Measurements from ENCODE around the gene KRT15. TPM values are rescaled to one million over a fixed set of nuclear protein-coding genes. Genes with fewer than 3 reads are reported as not detected.

The KRT15 gene
- total and polyA plus RNA-seq, 9 of the 15 experiments (the other 6 are each of a cell fraction or from before 2014, with no cell fraction given) = 0.28 to 4.4 (median 0.56) TPM

- in situ Hi-C loops (cut with MboI) (no loop called here), intact Hi-C loops (cut with micrococcal nuclease) (no loop called here)
- Histone ChIP-seq H3K9me1 (ENCODE audit: control insufficient read depth, insufficient read depth, low read length) (no peaks in the 10 kb centered on the region), H3K27me3 (ENCODE audit: control insufficient read depth in 2 of 2, insufficient read depth in 2 of 2, low read length in 2 of 2) (peaks cover 31 to 70% of the 10 kb centered on the region in 2 experiments), H4K20me1 (replicated peaks; ENCODE audit: control insufficient read depth, insufficient read depth, low read length) (no peaks in the 10 kb centered on the region), H3K27ac (ENCODE audit: extremely low read depth, low read depth, low read length) (no peak overlapping the region), H3K4me2 (ENCODE audit: insufficient read depth, low read length) (no peak overlapping the region), H2AFZ (ENCODE audit: low read depth, low read length) (no peak overlapping the region), H3K9me3 (replicated peaks; ENCODE audit: control insufficient read depth, insufficient read depth, low read depth, low read length) (no peaks in the 10 kb centered on the region), H3K9ac (ENCODE audit: insufficient read depth in 1 of 2, low read depth in 2 of 2, low read length in 2 of 2) (no peak overlapping the region), H3K4me1 (replicated peaks in 1 of 2; ENCODE audit: control insufficient read depth in 2 of 2, insufficient read depth in 2 of 2, low read length in 2 of 2) (peaks cover 0 to 2% of the 10 kb centered on the region in 2 experiments; a peak in 1 of 5 replicates), H3K4me3 (no peak overlapping the region), H3K79me2 (ENCODE audit: control insufficient read depth, insufficient read depth, low read length) (no peaks in the 10 kb centered on the region), H3K36me3 (ENCODE audit: control insufficient read depth, insufficient read depth, low read length) (no peaks in the 10 kb centered on the region)
- TF ChIP-seq SNRNP70 (optimal IDR thresholded peaks at IDR 0.05; ENCODE audit: low read depth, low read length) (no peak), HIVEP1 (CRISPR knock-in tag; IDR thresholded peaks at IDR 0.05) (no peak), ZNF644 (tag; IDR thresholded peaks at IDR 0.05; ENCODE audit: low read depth) (no peak), HMG20B (CRISPR knock-in tag; IDR thresholded peaks at IDR 0.05) (no peak), HDAC3 (IDR thresholded peaks at IDR 0.05; ENCODE audit: borderline replicate concordance, partially characterized antibody) (no peak), HEY1 (CRISPR knock-in tag; IDR thresholded peaks at IDR 0.05; ENCODE audit: borderline replicate concordance) (no peak), ZFP91 (CRISPR knock-in tag; IDR thresholded peaks at IDR 0.05) (no peak), RUNX1 (IDR thresholded peaks at IDR 0.05; ENCODE audit: low read depth) (no peak)
- ATAC-seq = no peak
- no peak for FAIRE-seq
- DNase-seq (ENCODE audit: extremely low read depth in 1 of 4, low spot score in 3 of 4) = no peak
- WGBS (ENCODE audit: insufficient coverage, low coverage, missing lambda C conversion rate) = 2% methylated on average over 8 of the region's 8 CpGs
- ChIA-PET CTCF (ENCODE audit: low intra/inter-chr PET ratio) (no interaction called here), POLR2A (interaction anchor here (0.6 to 1.3 kb wide), 3 partner anchors 21 to 149 kb away, joined by 3 to 4 read pairs (median 3); no protein-coding TSS in a partner anchor)
- BruUV-seq (replicated peaks) = no TSS peak
Observed at GRCh38 chr17:41463746-41464145, 54.9 kb downstream of the KRT15 start.

Small RNA genes lying within 50 kb of the gene (microRNA-seq; reads per million reads assigned to microRNA genes)
- not detected for gene MIR6510 (ENCODE audit: borderline microRNAs expressed)

Small RNA genes lying within 50 kb of the gene (small RNA-seq; reads per million reads assigned to genes)
- 0.29 reads per million for gene RNU2-32P

Other genes with a start within 250 kb of the KRT15 start
Only the 7 nearest of the 22 such genes appear.
- gene KRT32, start 51.5 kb downstream of the KRT15 start, total RNA-seq (2014; rRNA removed) = not detected in 2 replicates
- not detected in 2 replicates for gene KRT32, start 51.5 kb downstream of the KRT15 start, total RNA-seq (2014; rRNA removed; fragmentation: Illumina TruSeq; extraction: Trizol)
- not detected in 2 replicates for gene KRT32, start 51.5 kb downstream of the KRT15 start, total RNA-seq (2015; rRNA removed; fragmentation: Illumina TruSeq; extraction: Trizol)
- gene KRT32, start 51.5 kb downstream of the KRT15 start, total RNA-seq (2021) = not detected in 2 replicates
- gene KRT32, start 51.5 kb downstream of the KRT15 start, polyA plus RNA-seq (2011; rRNA removed) = not detected in 2 replicates
- not detected in 2 replicates for gene KRT32, start 51.5 kb downstream of the KRT15 start, polyA plus RNA-seq (2014; fragmentation: Illumina TruSeq; extraction: Trizol)
- gene KRT32, start 51.5 kb downstream of the KRT15 start, polyA plus RNA-seq (2014; fragmentation: Nextera tagmentation; extraction: Ambion mirVana) = not detected
- not detected in 2 replicates for gene KRT32, start 51.5 kb downstream of the KRT15 start, polyA plus RNA-seq (2014; rRNA removed)
- gene KRT35, start 37.7 kb downstream of the KRT15 start, total RNA-seq (2014; rRNA removed) = not detected in 2 replicates
- not detected in 2 replicates for gene KRT35, start 37.7 kb downstream of the KRT15 start, total RNA-seq (2014; rRNA removed; fragmentation: Illumina TruSeq; extraction: Trizol)
- gene KRT35, start 37.7 kb downstream of the KRT15 start, total RNA-seq (2015; rRNA removed; fragmentation: Illumina TruSeq; extraction: Trizol) = not detected in 2 replicates
- gene KRT35, start 37.7 kb downstream of the KRT15 start, total RNA-seq (2021) = not detected in 2 replicates
- gene KRT35, start 37.7 kb downstream of the KRT15 start, polyA plus RNA-seq (2011; rRNA removed) = not detected in 2 replicates
- not detected in 2 replicates for gene KRT35, start 37.7 kb downstream of the KRT15 start, polyA plus RNA-seq (2014; fragmentation: Illumina TruSeq; extraction: Trizol)
- gene KRT35, start 37.7 kb downstream of the KRT15 start, polyA plus RNA-seq (2014; fragmentation: Nextera tagmentation; extraction: Ambion mirVana) = not detected
- not detected in 2 replicates for gene KRT35, start 37.7 kb downstream of the KRT15 start, polyA plus RNA-seq (2014; rRNA removed)
- gene KRT36, start 29.0 kb downstream of the KRT15 start, total RNA-seq (2014; rRNA removed) = not detected in 2 replicates
- gene KRT36, start 29.0 kb downstream of the KRT15 start, total RNA-seq (2014; rRNA removed; fragmentation: Illumina TruSeq; extraction: Trizol) = not detected in 2 replicates
- not detected in 2 replicates for gene KRT36, start 29.0 kb downstream of the KRT15 start, total RNA-seq (2015; rRNA removed; fragmentation: Illumina TruSeq; extraction: Trizol)
- gene KRT36, start 29.0 kb downstream of the KRT15 start, total RNA-seq (2021) = not detected in 2 replicates
- 0.04 TPM in 2 replicates for gene KRT36, start 29.0 kb downstream of the KRT15 start, polyA plus RNA-seq (2011; rRNA removed)
- not detected in 2 replicates for gene KRT36, start 29.0 kb downstream of the KRT15 start, polyA plus RNA-seq (2014; fragmentation: Illumina TruSeq; extraction: Trizol)
- gene KRT36, start 29.0 kb downstream of the KRT15 start, polyA plus RNA-seq (2014; fragmentation: Nextera tagmentation; extraction: Ambion mirVana) = not detected
- not detected in 2 replicates for gene KRT36, start 29.0 kb downstream of the KRT15 start, polyA plus RNA-seq (2014; rRNA removed)
- gene KRT13, start 13.3 kb downstream of the KRT15 start, total RNA-seq (2014; rRNA removed) = 1.1 TPM in 1 of 2 replicates, not detected in the other
- gene KRT13, start 13.3 kb downstream of the KRT15 start, total RNA-seq (2014; rRNA removed; fragmentation: Illumina TruSeq; extraction: Trizol) = not detected in 2 replicates
- 0.11 TPM in 1 of 2 replicates, not detected in the other for gene KRT13, start 13.3 kb downstream of the KRT15 start, total RNA-seq (2015; rRNA removed; fragmentation: Illumina TruSeq; extraction: Trizol)
- 0.22 TPM in 1 of 2 replicates, not detected in the other for gene KRT13, start 13.3 kb downstream of the KRT15 start, total RNA-seq (2021)
- gene KRT13, start 13.3 kb downstream of the KRT15 start, polyA plus RNA-seq (2011; rRNA removed) = 0.16 and 0.26 TPM in 2 replicates
- gene KRT13, start 13.3 kb downstream of the KRT15 start, polyA plus RNA-seq (2014; fragmentation: Illumina TruSeq; extraction: Trizol) = 0.30 TPM in 1 of 2 replicates, not detected in the other
- gene KRT13, start 13.3 kb downstream of the KRT15 start, polyA plus RNA-seq (2014; fragmentation: Nextera tagmentation; extraction: Ambion mirVana) = under 1 TPM in 1 of 2 experiments, not detected in 1; 0.13 TPM
- gene KRT13, start 13.3 kb downstream of the KRT15 start, polyA plus RNA-seq (2014; rRNA removed) = 0.28 TPM in 1 of 2 replicates, not detected in the other
- 120 and 137 TPM in 2 replicates for gene KRT19, start 9.4 kb upstream of the KRT15 start, total RNA-seq (2014; rRNA removed)
- 25.8 and 41.2 TPM in 2 replicates for gene KRT19, start 9.4 kb upstream of the KRT15 start, total RNA-seq (2014; rRNA removed; fragmentation: Illumina TruSeq; extraction: Trizol)
- 91.7 and 92.6 TPM in 2 replicates for gene KRT19, start 9.4 kb upstream of the KRT15 start, total RNA-seq (2015; rRNA removed; fragmentation: Illumina TruSeq; extraction: Trizol)
- 151 TPM in 2 replicates for gene KRT19, start 9.4 kb upstream of the KRT15 start, total RNA-seq (2021)
- gene KRT19, start 9.4 kb upstream of the KRT15 start, polyA plus RNA-seq (2011; rRNA removed) = 96.3 and 121 TPM in 2 replicates
- gene KRT19, start 9.4 kb upstream of the KRT15 start, polyA plus RNA-seq (2014; fragmentation: Illumina TruSeq; extraction: Trizol) = 66.5 and 76.7 TPM in 2 replicates
- gene KRT19, start 9.4 kb upstream of the KRT15 start, polyA plus RNA-seq (2014; fragmentation: Nextera tagmentation; extraction: Ambion mirVana) = 10 to 100 TPM; 18.5 to 21.5 TPM
- gene KRT19, start 9.4 kb upstream of the KRT15 start, polyA plus RNA-seq (2014; rRNA removed) = 80.2 and 104 TPM in 2 replicates
- not detected in 2 replicates for gene KRT9, start 53.2 kb upstream of the KRT15 start, total RNA-seq (2014; rRNA removed)
- not detected in 2 replicates for gene KRT9, start 53.2 kb upstream of the KRT15 start, total RNA-seq (2014; rRNA removed; fragmentation: Illumina TruSeq; extraction: Trizol)
- not detected in 2 replicates for gene KRT9, start 53.2 kb upstream of the KRT15 start, total RNA-seq (2015; rRNA removed; fragmentation: Illumina TruSeq; extraction: Trizol)
- not detected in 2 replicates for gene KRT9, start 53.2 kb upstream of the KRT15 start, total RNA-seq (2021)
- not detected in 2 replicates for gene KRT9, start 53.2 kb upstream of the KRT15 start, polyA plus RNA-seq (2011; rRNA removed)
- not detected in 2 replicates for gene KRT9, start 53.2 kb upstream of the KRT15 start, polyA plus RNA-seq (2014; fragmentation: Illumina TruSeq; extraction: Trizol)
- gene KRT9, start 53.2 kb upstream of the KRT15 start, polyA plus RNA-seq (2014; fragmentation: Nextera tagmentation; extraction: Ambion mirVana) = under 1 TPM in 1 of 2 experiments, not detected in 1; 0.03 TPM
- not detected in 2 replicates for gene KRT9, start 53.2 kb upstream of the KRT15 start, polyA plus RNA-seq (2014; rRNA removed)
- not detected in 2 replicates for gene KRT14, start 68.0 kb upstream of the KRT15 start, total RNA-seq (2014; rRNA removed)
- gene KRT14, start 68.0 kb upstream of the KRT15 start, total RNA-seq (2014; rRNA removed; fragmentation: Illumina TruSeq; extraction: Trizol) = not detected in 2 replicates
- gene KRT14, start 68.0 kb upstream of the KRT15 start, total RNA-seq (2015; rRNA removed; fragmentation: Illumina TruSeq; extraction: Trizol) = not detected in 2 replicates
- gene KRT14, start 68.0 kb upstream of the KRT15 start, total RNA-seq (2021) = not detected in 2 replicates
- gene KRT14, start 68.0 kb upstream of the KRT15 start, polyA plus RNA-seq (2011; rRNA removed) = 0.08 and 0.22 TPM in 2 replicates
- not detected in 2 replicates for gene KRT14, start 68.0 kb upstream of the KRT15 start, polyA plus RNA-seq (2014; fragmentation: Illumina TruSeq; extraction: Trizol)
- gene KRT14, start 68.0 kb upstream of the KRT15 start, polyA plus RNA-seq (2014; fragmentation: Nextera tagmentation; extraction: Ambion mirVana) = not detected
- gene KRT14, start 68.0 kb upstream of the KRT15 start, polyA plus RNA-seq (2014; rRNA removed) = not detected in 2 replicates